Urinary bladder (tissue), 4 donors: ENCODE results near the gene SEMA3C. TPM values are rescaled to one million over a fixed set of nuclear protein-coding genes. Genes with fewer than 3 reads are reported as not detected.

Experiments used
- DNase-seq: peaks from one replicate; pipeline ENCODE4 v3.0.0-alpha.2; 2015; ENCODE audit errors: extremely low spot score
- H3K27ac ChIP-seq: one replicate; pipeline ENCODE4 v1.5.1; 2013; ENCODE audit warnings: low read depth, mild to moderate bottlenecking, moderate library complexity
- H3K36me3 ChIP-seq: one replicate; pipeline ENCODE4 v1.6.1; 2013; ENCODE audit warnings: mild to moderate bottlenecking, moderate library complexity; ENCODE audit not compliant: insufficient read depth
- H3K4me1 ChIP-seq: one replicate; pipeline ENCODE4 v1.6.1; 2013; ENCODE audit warnings: mild to moderate bottlenecking, moderate library complexity; ENCODE audit not compliant: insufficient read depth
- H3K4me3 ChIP-seq: one replicate; pipeline ENCODE4 v1.5.1; 2013; ENCODE audit warnings: low read depth, low read length
- WGBS: extraction: QIAGEN DNeasy Blood & Tissue Kit; methylation state at CpG from one replicate; pipeline ENCODE4 v1.1.7; 2013; 5-methylcytosine and 5-hydroxymethylcytosine counted together
- polyA plus RNA-seq: library from polyadenylated mRNA; stranded (reverse); fragments of 200-250 nt; gene quantifications from one replicate; pipeline ENCODE4 v1.2.3, GENCODE V29; 2013
- total RNA-seq: library from RNA; depleted of rRNA; stranded (reverse); fragments of >200 nt; gene quantifications from one replicate; pipeline ENCODE4 v1.2.3, GENCODE V29; 2014
- donor health status: healthy with polysubstance abuse.
- donor health status: healthy.

The SEMA3C gene
- total and polyA plus RNA-seq, 2 donors = 62.3 to 570 TPM

GRCh38 chr7:80774843-80775242 lies 144.0 kb downstream of the SEMA3C start:
- Histone ChIP-seq H3K36me3 (no peaks in the 10 kb centered on the region), H3K4me3 (no peak overlapping the region), H3K27ac (no peak overlapping the region), H3K4me1 (peaks cover 3% of the 10 kb centered on the region)
- no peak for DNase-seq
- WGBS = 47% methylated on average over 1 of the region's 1 CpG

- peaks cover 3% of the 10 kb centered on the region for H3K4me1 ChIP-seq
- no peaks in the 10 kb centered on the region for H3K36me3 ChIP-seq
- H3K27ac ChIP-seq = no peak overlapping the region
- DNase-seq = no peak
- WGBS = 25% methylated on average over 1 of the region's 1 CpG
- H3K4me3 ChIP-seq = no peak overlapping the region
Observed at GRCh38 chr7:80773787-80774508, 144.9 kb downstream of the SEMA3C start.

GRCh38 chr7:80772347-80772993 lies 146.4 kb downstream of the SEMA3C start:
- Histone ChIP-seq H3K36me3 (no peaks in the 10 kb centered on the region), H3K4me1 (peaks cover 3% of the 10 kb centered on the region), H3K27ac (no peak overlapping the region), H3K4me3 (no peak overlapping the region)
- no peak for DNase-seq
- 25% methylated on average over 2 of the region's 2 CpGs for WGBS

GRCh38 chr7:80771523-80771922 lies 147.3 kb downstream of the SEMA3C start:
- DNase-seq = no peak
- Histone ChIP-seq H3K4me3 (no peak overlapping the region), H3K36me3 (no peaks in the 10 kb centered on the region), H3K4me1 (peaks cover 3% of the 10 kb centered on the region), H3K27ac (no peak overlapping the region)
- WGBS = 32% methylated on average over 4 of the region's 4 CpGs

GRCh38 chr7:80770675-80771081 lies 148.2 kb downstream of the SEMA3C start:
- Histone ChIP-seq H3K36me3 (no peaks in the 10 kb centered on the region), H3K4me3 (no peak overlapping the region), H3K27ac (no peak overlapping the region), H3K4me1 (peaks cover 3% of the 10 kb centered on the region)
- DNase-seq = no peak
- WGBS = 77% methylated on average over 2 of the region's 2 CpGs

- Histone ChIP-seq H3K4me3 (no peak overlapping the region), H3K4me1 (peaks cover 3% of the 10 kb centered on the region), H3K27ac (no peak overlapping the region), H3K36me3 (no peaks in the 10 kb centered on the region)
- WGBS = 41% methylated on average over 1 of the region's 1 CpG
- DNase-seq = no peak
Observed at GRCh38 chr7:80770061-80770460, 148.8 kb downstream of the SEMA3C start.

- H3K4me1 ChIP-seq = peaks cover 2% of the 10 kb centered on the region
- peak; percentile 56 for DNase-seq
- 46% methylated on average over 1 of the region's 1 CpG for WGBS
- no peak overlapping the region for H3K4me3 ChIP-seq
- no peak overlapping the region for H3K27ac ChIP-seq
- H3K36me3 ChIP-seq = no peaks in the 10 kb centered on the region
Observed at GRCh38 chr7:80768756-80769155, 150.1 kb downstream of the SEMA3C start.

GRCh38 chr7:80767654-80768053 lies 151.2 kb downstream of the SEMA3C start:
- 11% methylated on average over 1 of the region's 1 CpG for WGBS
- DNase-seq = no peak
- Histone ChIP-seq H3K36me3 (no peaks in the 10 kb centered on the region), H3K4me1 (peaks cover 1% of the 10 kb centered on the region), H3K4me3 (no peak overlapping the region), H3K27ac (no peak overlapping the region)

- Histone ChIP-seq H3K27ac (no peak overlapping the region), H3K36me3 (no peaks in the 10 kb centered on the region), H3K4me3 (no peak overlapping the region), H3K4me1 (no peaks in the 10 kb centered on the region)
- WGBS = 51% methylated on average over 5 of the region's 5 CpGs
- DNase-seq = no peak
Observed at GRCh38 chr7:80766724-80767123, 152.1 kb downstream of the SEMA3C start.

- no peak for DNase-seq
- H3K4me1 ChIP-seq = no peaks in the 10 kb centered on the region
- no peak overlapping the region for H3K27ac ChIP-seq
- 95% methylated on average over 2 of the region's 2 CpGs for WGBS
- no peak overlapping the region for H3K4me3 ChIP-seq
- H3K36me3 ChIP-seq = no peaks in the 10 kb centered on the region
Observed at GRCh38 chr7:80764132-80764531, 154.7 kb downstream of the SEMA3C start.

- no peak overlapping the region for H3K27ac ChIP-seq
- H3K4me1 ChIP-seq = no peaks in the 10 kb centered on the region
- 87% methylated on average over 4 of the region's 4 CpGs for WGBS
Observed at GRCh38 chr7:80763704-80764103, 155.1 kb downstream of the SEMA3C start.

GRCh38 chr7:80763289-80763688 lies 155.6 kb downstream of the SEMA3C start:
- WGBS = 49% methylated on average over 1 of the region's 1 CpG
- no peak for DNase-seq
- no peaks in the 10 kb centered on the region for H3K4me1 ChIP-seq
- no peaks in the 10 kb centered on the region for H3K36me3 ChIP-seq
- no peak overlapping the region for H3K4me3 ChIP-seq
- no peak overlapping the region for H3K27ac ChIP-seq

More at GRCh38 chr7:80763704-80764103, 155.1 kb downstream of the SEMA3C start:
- Histone ChIP-seq H3K4me3 (no peak overlapping the region), H3K36me3 (no peaks in the 10 kb centered on the region)
- no peak for DNase-seq

GRCh38 chr7:80760292-80760691 lies 158.6 kb downstream of the SEMA3C start:
- H3K27ac ChIP-seq = no peak overlapping the region
- 44% methylated on average over 4 of the region's 4 CpGs for WGBS

GRCh38 chr7:80752954-80753690 lies 165.7 kb downstream of the SEMA3C start:
- Histone ChIP-seq H3K4me3 (no peak overlapping the region), H3K36me3 (no peaks in the 10 kb centered on the region), H3K4me1 (no peaks in the 10 kb centered on the region), H3K27ac (no peak overlapping the region)
- 86% methylated on average over 6 of the region's 6 CpGs for WGBS
- DNase-seq = no peak

More at GRCh38 chr7:80760292-80760691, 158.6 kb downstream of the SEMA3C start:
- Histone ChIP-seq H3K4me1 (no peaks in the 10 kb centered on the region), H3K4me3 (no peak overlapping the region), H3K36me3 (no peaks in the 10 kb centered on the region)
- no peak for DNase-seq
